Effector CD4-positive, alpha-beta T cell (primary cell): Measurements from ENCODE around the gene HIKESHI.

Experiments
- DNase-seq: peaks from one replicate; pipeline ENCODE4 v3.0.0-alpha.2; 2020

HIKESHI gene

DNA sequence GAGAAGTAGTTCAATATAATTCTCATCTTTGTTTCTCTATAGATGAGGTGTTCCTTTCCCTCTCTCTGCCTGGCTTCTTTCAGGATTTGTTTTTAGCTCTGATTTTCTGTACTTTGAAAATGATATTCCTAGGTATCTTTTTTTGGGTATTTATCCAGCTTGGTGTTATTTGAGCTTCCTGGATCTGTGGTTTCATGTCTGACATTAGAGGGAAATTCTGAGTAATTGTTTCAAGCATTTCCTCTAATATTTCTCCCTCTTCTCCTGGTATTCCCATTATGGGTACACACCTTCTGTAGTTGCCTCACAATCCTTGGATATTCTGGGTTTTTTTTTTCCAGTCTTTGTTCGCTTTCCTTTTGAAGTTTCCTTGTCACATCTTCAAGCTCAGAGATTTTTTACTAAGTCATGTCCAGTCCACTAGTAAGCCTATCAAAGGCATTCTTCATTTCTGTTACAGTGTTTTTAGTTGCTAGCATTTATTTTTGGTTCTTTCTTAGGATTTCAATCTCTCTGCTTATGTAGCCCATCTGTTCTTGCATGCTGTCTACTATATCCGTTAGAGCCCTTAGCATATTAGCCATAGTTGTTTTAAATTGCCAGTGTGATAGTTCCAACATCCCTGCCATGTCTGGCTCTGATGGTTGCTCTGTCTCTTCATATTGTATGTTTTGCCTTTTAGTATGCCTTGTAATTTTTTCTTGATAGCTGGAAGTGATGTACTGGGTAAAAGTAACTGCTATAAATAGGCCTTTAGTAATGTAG, 78.4 kb downstream of the HIKESHI start:
- no peak for DNase-seq

DNA sequence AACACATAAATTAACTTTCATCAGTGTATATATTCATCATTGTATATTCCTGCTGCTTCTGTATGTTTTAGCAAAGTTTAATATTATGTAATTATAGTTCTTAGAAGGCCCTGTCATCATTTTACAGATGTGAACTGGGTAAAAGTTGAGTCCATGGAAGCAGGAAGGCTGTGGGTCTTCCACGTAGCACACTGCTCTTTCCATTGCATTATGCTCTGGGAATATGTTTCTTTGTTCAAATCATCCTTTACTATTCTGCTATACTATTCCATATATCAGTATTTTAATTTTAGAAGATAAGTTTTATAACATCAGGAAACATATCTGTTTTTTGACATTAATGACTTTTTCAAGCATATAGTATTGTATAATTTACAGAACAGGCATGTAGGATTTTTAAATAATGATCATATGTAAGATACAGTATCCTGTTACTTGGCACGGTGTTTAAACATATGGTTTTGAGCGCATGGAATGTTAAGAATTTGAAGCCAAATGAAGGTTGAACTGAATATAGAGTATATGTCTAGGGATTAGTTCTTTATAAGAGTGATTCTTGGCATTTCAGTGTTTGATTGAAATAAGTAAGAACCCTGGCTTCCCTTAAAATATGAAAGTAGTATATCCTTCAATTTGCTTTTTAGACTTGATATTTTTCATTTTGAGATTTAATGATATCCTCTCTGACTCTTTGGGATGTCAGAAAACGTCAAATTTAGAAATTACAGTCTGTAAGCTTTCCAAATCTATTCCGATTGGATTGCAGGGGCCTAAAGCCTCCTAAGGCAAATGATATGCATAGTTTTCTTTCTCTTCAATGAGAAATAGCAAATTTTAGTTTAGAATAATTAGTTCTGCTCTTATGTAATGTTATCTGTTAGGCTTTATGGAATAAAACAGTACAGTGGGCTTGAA, 81.3 kb downstream of the HIKESHI start:
- no peak for DNase-seq

DNA sequence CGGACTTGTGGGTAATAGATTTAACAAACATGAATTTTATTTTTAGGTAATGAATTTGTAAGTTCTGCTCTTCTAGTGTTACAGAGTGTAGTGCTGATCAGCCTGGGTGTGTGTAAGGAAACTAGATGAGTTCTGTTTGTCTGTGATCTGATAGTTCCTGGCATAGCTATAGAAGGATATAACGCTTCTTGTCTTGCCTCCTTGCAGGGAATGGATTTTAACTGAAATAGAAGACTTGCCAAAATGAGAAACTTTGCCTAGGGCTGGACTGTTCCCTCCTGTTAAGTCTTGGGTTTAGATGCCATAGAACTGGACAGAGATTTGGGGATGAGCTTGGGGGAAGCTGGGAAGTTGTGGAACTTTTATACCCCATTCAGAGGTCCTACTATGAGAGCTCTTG, 84.2 kb downstream of the HIKESHI start:
- DNase-seq, result no peak

DNA sequence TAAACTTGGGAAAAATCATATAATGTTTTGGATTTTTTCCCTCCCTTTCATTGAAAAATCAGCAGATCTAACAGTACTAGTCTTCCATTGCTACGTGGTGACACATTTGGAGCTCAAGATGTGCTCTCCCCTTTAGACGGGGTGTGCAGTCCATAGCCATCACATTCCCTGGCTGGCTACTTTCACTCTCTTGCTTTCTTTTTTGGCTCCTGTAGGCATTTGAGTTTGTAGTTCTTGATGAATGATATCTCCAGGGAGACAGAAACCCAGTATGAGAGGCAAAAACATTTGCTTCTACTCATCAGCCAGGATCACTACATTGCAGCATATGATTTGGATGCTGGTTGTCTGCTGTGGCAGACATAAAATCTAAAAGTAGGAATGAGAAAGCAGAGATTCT, 84.7 kb downstream of the HIKESHI start:
- no peak for DNase-seq

DNA sequence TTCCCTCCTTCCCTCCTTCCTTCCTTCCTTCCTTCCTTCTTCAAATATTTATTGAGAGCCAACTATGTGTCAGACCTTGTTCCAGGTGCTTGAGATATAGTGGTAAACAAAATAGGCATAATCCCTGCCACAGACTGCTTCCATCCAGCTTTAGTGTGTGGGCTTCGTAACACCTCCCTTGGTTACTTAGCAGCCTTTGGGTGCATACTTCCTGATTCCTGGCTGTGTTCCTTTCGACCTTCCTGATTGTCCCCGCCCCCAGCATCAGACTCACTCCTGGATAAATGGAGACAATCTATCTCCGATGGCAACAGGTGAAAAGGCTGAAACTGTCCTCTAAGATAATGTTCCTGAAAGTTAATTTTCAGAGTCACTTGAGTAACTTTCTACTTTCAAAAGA, 86.2 kb downstream of the HIKESHI start:
- DNase-seq, result no peak

DNA sequence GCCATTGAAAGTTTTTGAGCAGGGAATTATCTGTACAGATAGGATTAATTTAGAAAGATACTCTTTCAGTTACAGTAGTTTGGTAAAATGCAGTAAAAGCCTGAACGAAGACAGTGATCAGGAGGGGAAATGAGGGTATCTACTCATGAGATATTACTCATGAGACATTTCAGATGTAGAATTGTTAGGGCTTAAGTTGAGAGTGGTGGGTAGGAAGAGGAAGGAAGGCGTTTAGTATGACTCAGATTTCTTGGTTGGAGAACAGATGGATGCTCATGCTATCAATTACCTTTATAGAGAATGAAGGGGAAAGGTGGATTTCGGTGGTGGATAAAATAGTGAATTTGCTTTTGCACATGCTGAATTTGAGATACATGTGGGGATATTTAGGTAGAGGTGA, 88.4 kb downstream of the HIKESHI start:
- no peak for DNase-seq

DNA sequence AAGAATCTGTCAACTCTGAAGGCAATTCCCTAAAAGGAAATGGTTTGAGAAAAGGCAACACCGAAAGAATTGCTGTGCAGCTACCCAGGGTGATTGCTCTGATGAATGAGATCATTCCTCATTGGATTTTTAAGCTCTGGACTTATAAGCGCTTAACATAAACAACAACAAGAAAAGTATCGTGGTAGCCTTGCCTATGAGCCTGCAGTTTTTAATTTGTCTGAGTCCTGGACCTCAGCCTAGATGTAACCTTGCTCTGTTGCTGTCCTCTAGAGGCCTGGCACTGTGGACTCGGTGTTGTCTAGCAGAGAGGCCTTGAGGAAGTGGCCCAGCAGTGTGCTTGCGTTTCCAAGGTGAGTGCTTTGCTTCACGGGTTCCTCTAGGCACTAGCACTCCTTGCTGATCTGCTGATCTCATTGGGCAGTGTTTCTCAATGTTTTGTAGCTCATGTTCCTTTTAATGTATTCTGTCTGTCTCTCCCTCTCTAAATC, 93.1 kb downstream of the HIKESHI start:
- no peak for DNase-seq
